ENCODE results near the gene DAGLA.
"Not testable (repeated sequence)": the region's sequence is repeated elsewhere in the genome, so short reads cannot be mapped to it uniquely, and the experiment has no call there.

The DAGLA gene

GRCh38 chr11:61679893-61680621, at the start of gene DAGLA:
TSS of gene DAGLA (plus strand) at chr11:61680391. CDS start at chr11:61720156, 39,765 bp downstream.
- DNase-seq: peak; percentile 72

GRCh38 chr11:61632096-61632495, 48.1 kb upstream of the DAGLA start:
- no peak for DNase-seq

- DNase-seq: no peak
Measured at GRCh38 chr11:61635304-61635703, 44.9 kb upstream of the DAGLA start.

GRCh38 chr11:61635787-61636186, 44.4 kb upstream of the DAGLA start:
- DNase-seq: no peak

GRCh38 chr11:61636676-61637075, 43.5 kb upstream of the DAGLA start:
- no peak for DNase-seq

GRCh38 chr11:61637277-61637676, 42.9 kb upstream of the DAGLA start:
- DNase-seq: no peak

GRCh38 chr11:61639816-61640443, 40.3 kb upstream of the DAGLA start:
- no peak for DNase-seq

- DNase-seq: no peak
Measured at GRCh38 chr11:61642162-61642561, 38.0 kb upstream of the DAGLA start.

- no peak for DNase-seq
Measured at GRCh38 chr11:61645179-61645868, 34.9 kb upstream of the DAGLA start.

- no peak for DNase-seq
Measured at GRCh38 chr11:61647529-61647928, 32.7 kb upstream of the DAGLA start.

GRCh38 chr11:61650781-61651571, 29.2 kb upstream of the DAGLA start:
- no peak for DNase-seq

GRCh38 chr11:61652135-61652534, 28.1 kb upstream of the DAGLA start:
- DNase-seq: no peak

- no peak for DNase-seq
Measured at GRCh38 chr11:61654397-61654829, 25.8 kb upstream of the DAGLA start.

- not testable (repeated sequence) for DNase-seq
Measured at GRCh38 chr11:61655266-61656159, 24.7 kb upstream of the DAGLA start.

GRCh38 chr11:61656347-61657077, 23.7 kb upstream of the DAGLA start:
- DNase-seq: no peak

GRCh38 chr11:61657566-61658290, 22.5 kb upstream of the DAGLA start:
- DNase-seq: peak; percentile 45

GRCh38 chr11:61659413-61660196, 20.6 kb upstream of the DAGLA start:
- DNase-seq: no peak

- not testable (repeated sequence) for DNase-seq
Measured at GRCh38 chr11:61660997-61661396, 19.2 kb upstream of the DAGLA start.

- DNase-seq: no peak
Measured at GRCh38 chr11:61666684-61667297, 13.4 kb upstream of the DAGLA start.

Data from NCI-H1092 (cell line).